GM19438 (cell line): ENCODE measurements around the gene EIF3F.

ENCODE experiments used
- ATAC-seq: cut with Tn5 transposase; IDR thresholded peaks from one replicate; pipeline ENCODE4 v1.9.1; 2021; ENCODE audit warnings: low read depth; ENCODE audit not compliant: unreplicated experiment

The EIF3F gene

DNA sequence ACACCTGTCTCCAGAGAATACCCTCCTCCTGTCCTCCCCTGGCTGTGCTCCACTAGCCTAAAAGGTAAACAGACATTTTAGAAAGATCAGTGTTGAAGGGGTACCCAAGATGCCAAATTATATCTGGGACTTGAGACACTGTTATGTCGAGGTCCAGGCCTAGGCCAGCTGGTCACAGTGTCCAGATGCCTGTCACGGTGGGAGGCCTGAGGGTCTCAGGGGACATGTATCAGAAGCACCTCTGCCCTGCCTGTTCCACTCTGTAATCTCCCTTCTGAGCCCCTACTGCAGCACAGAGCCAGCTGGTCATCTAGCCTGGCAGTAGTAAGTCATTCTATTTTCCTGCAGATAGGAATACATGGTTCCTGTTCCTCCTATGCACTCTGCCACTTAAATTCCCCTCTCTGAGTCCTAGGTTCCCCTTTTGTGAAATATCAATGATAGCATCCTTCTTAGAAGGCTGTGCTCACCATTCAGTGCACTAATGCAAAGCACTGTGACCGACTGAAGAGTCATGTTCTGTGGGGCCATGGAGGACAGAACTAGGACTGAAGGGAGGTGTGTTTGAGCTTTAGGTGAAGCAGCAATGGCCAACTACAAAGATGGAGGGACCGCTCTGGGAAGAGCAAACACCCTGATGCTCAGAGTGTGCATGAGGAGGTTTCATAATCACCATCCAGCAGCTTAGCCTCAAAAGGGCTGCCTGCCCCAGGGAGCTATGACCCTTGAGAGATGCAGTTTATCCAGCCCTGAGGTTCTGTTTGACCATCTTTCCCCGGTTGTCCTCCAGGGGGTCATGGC lies 49.1 kb downstream of the EIF3F start:
- no peak for ATAC-seq

DNA sequence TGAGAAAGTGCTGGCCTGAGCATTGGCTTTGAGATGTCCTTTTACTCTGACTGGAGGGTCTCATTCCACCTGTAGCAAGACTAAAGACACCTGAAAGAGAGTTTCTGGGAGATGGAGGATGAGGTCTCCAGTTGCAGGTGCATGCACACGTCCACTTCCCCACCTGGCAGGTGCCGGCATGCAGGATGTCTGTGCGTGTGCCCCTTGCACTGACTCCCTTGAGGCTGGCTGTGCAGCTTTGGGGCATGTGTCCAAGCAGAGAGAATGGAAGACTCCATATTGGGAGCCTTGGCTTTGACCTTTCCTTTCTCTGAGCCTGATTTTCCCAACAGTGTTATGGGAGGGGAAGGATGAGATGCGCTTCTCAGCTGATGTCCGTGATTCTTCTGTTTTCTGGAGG lies 49.8 kb downstream of the EIF3F start:
- no peak for ATAC-seq

- ATAC-seq = no peak
Observed at GRCh38 chr11:8038393-8038792, 51.3 kb downstream of the EIF3F start.

DNA sequence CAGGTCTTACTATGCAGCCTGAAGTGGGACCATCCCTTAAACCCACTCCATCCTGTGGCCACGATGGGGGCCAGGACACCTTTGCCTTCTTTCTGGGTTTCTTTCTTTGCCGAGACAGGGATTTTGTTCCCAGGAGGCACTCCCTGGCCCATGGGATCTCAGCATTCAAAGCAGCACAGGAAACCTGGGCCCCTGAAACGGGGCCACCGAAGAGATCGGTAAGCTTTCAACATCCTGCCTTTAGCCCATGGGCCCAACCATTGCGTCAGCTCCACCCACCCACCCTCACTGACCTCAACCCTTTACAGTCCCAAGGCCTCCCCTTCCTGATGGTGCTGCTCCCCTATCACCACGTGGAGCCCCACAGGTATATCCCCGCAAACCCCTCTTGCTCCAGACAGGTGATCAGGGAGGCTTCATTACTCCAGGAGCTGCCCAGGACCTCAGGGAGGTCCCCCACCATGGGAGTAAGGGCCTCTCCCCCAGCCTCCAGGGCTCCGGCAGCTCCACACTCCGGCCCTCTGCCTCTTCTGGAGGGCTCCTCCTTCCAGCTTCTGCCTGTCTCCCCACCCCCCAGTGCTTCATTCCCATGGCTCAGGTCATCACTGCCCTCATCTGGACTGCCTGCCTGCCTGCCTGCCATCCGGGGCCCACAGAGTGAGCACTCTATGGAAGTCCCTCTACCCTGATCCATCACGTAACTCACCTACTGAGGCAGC lies 51.8 kb downstream of the EIF3F start:
- no peak for ATAC-seq

DNA sequence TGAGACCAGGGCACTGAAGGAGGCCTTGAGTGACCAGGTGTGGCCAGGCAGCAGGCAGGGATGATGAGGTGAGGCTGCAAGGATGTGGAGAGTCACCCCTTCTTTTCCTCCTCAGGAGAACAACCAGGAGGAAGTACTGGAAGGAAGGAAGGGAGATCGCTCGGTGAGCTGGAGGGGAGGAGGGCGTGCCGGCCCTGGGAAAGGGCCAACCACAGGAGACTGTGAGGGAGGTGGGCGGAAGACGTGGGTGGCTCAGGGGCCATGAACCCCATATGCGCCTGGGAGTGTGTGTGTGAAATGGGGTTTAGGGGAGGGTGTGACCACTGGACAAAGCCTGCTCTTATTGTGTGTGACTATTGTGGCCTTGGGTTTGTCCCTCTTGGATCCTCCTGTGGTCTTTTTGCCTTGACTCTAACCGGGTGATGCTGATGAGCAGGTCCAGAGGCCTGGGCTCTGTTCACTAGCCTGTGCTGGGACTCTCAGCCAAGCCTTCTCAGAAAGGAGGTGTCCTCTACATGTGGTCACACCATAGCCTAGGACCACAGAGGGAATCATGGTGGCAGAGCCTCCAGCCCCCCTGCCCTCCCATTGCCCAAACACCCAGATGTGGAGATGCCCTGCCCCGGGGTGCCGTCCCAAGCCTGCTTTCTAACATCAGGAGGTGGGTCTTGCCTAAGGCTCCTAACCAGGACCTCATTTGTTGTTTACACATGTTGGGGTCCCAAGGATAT lies 52.6 kb downstream of the EIF3F start:
- no peak for ATAC-seq

DNA sequence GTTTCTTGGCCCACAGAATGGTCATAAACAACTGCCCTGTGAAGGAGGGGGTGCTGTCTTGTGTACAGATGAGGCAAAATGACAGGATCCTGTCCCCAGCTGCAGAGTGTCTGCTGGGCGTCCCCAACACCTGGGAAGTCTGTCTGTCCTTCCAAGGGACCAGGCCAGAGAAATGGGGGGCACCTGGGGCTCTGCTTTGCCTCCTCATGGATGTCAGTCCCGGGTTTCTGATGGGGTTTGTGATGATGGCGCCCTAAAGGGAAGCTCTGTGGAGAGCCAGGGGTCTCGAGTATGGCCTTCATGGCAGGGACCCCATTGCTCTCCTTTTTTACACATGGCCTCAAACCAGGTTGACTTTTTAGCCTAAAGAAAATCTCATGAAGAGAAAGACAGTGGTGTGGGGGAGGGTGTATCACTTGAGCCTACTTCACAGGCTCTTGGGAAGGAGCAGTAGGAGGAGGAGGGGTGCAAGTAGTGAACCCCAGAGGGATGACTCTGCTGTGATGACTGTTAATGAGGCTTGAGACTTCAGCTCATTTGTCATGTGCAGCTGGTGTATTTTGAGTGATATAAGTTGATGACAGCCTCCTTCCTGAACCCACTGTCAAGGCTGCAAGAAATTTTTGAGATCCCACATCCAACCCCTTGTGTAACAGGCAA lies 53.3 kb downstream of the EIF3F start:
- no peak for ATAC-seq

DNA sequence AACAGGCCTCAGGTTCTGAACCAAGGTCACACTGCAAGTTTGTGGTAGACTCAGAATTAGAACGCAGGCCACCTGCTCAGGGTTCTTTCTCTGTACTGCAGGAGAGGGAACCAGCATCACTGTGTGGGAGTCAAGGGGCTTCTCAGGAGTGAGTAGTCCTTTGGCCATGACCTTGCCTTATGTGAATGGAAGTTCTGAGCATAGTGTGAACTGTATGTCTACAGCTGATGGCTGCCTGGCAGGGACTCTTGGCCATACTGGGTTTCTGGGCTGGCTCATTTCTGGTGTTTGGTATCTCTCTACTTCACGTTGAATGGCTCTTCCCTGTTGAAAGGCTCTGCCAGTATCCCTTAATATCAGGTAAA lies 53.8 kb downstream of the EIF3F start:
- ATAC-seq = no peak

GRCh38 chr11:8041576-8041975 lies 54.4 kb downstream of the EIF3F start:
- no peak for ATAC-seq

- no peak for ATAC-seq
Observed at GRCh38 chr11:8043756-8044155, 56.6 kb downstream of the EIF3F start.

DNA sequence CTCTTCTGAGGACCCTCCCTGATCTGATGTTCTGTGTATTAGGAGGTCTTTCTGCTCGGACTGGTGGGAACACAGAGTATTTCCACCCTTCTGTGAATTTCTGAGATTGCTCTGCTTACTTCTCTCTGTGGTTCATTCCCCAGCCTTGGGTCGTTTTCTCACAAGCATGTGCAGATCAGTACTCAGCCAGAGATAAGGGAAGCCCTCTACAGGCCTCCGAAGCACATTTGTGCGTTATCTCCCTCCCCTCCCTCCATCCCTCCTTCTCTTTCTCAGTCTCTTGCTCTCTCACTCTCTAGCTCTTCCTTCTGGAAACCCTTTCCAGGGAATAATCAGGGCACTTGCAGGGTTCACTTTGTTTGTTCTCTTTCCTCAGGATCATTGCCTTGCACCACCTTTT lies 58.7 kb downstream of the EIF3F start:
- no peak for ATAC-seq

DNA sequence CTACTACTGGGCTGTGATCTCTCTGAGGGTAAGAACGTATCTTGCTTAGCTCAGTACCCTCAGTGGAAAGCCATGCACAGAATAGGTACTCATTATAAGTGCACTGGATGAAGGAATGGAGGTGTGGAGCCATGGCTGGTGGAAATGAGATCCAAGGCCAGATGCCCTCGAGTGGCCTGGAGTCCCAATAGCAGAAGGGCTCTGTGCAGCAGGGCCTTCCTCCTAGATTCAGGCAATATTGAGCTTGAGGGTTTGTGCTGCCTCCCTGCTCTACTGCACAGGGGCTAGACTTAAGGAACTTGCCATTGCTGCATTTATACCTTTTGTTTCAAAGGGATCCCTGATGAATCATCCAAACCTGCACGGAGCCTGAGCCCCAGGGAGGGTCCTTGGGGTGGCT lies 60.2 kb downstream of the EIF3F start:
- no peak for ATAC-seq

- no peak for ATAC-seq
Observed at GRCh38 chr11:8049084-8049483, 61.9 kb downstream of the EIF3F start.
